AG04449 (cell line): ENCODE results near the gene ANXA2.

Source experiments
- CTCF ChIA-PET: fragments of 350-600 bp; formaldehyde crosslinking; extraction: SDS; loops from one replicate; lab custom pipeline; 2021; ENCODE audit warnings: antibody characterized with exemption; lab: Yijun Ruan, JAX
- POLR2A ChIA-PET: fragments of 400-600, 350-600 bp; formaldehyde crosslinking; extraction: SDS; loops from one replicate; lab custom pipeline; 2020; ENCODE audit warnings: antibody characterized with exemption, inconsistent platforms; lab: Yijun Ruan, JAX
- DNase-seq: peaks from one replicate; pipeline ENCODE4 v3.0.0-alpha.2; 2010; ENCODE audit warnings: low read depth, low spot score
- H3K4me3 ChIP-seq: 2 replicates; pipeline ENCODE4 v1.5.1; 2011; ENCODE audit warnings: low read depth, mild to moderate bottlenecking, control low read depth, low read length
- TF ChIP-seq, protein P1 (sequence below): IDR thresholded peaks from one replicate; pipeline ENCODE4 v1.5.1; 2011; ENCODE audit warnings: mild to moderate bottlenecking, moderate library complexity, low read length, control low read depth, inconsistent platforms; ENCODE audit not compliant: insufficient read depth; ENCODE audit errors: missing control alignments

The ANXA2 gene

GRCh38 chr15:60346653-60347052 lies 51.1 kb downstream of the ANXA2 start:
- H3K4me3 ChIP-seq = no peak overlapping the region
- CTCF ChIA-PET = interaction anchor here (2.2 kb wide), 1 partner anchor 98 kb away, joined by 4 read pairs; no protein-coding TSS in a partner anchor
- POLR2A ChIA-PET = interaction anchor here (0.6 kb wide), 1 partner anchor 132 kb away, joined by 3 read pairs; no protein-coding TSS in a partner anchor
- DNase-seq = no peak
- TF ChIP-seq, protein P1, sequence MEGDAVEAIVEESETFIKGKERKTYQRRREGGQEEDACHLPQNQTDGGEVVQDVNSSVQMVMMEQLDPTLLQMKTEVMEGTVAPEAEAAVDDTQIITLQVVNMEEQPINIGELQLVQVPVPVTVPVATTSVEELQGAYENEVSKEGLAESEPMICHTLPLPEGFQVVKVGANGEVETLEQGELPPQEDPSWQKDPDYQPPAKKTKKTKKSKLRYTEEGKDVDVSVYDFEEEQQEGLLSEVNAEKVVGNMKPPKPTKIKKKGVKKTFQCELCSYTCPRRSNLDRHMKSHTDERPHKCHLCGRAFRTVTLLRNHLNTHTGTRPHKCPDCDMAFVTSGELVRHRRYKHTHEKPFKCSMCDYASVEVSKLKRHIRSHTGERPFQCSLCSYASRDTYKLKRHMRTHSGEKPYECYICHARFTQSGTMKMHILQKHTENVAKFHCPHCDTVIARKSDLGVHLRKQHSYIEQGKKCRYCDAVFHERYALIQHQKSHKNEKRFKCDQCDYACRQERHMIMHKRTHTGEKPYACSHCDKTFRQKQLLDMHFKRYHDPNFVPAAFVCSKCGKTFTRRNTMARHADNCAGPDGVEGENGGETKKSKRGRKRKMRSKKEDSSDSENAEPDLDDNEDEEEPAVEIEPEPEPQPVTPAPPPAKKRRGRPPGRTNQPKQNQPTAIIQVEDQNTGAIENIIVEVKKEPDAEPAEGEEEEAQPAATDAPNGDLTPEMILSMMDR = no peak

DNA sequence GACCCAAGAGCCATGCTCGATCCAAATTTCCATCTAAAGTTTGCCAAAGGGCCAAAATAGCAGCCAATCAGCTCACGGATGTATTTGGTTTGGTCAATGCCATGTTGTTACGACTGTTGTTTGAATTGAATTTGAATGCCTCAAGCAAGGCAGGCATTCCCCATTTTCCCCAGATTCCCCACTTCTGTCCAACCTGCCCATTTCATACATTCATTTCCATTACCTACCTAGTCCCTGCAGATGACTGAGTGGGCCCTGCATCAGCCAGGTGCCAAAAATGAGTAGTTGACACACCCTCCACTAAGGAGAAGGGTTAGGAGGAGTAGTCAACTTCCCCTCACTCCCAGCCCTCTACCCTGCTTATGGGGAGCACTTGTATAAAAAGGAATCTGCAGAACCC lies 51.7 kb downstream of the ANXA2 start:
- TF ChIP-seq, protein P1 = no peak
- CTCF ChIA-PET = interaction anchor here (2.2 to 4.0 kb wide), 2 partner anchors 18 to 98 kb away, joined by 4 to 23 read pairs; no protein-coding TSS in a partner anchor
- DNase-seq = no peak
- no peak overlapping the region for H3K4me3 ChIP-seq
- POLR2A ChIA-PET = no interaction called here

DNA sequence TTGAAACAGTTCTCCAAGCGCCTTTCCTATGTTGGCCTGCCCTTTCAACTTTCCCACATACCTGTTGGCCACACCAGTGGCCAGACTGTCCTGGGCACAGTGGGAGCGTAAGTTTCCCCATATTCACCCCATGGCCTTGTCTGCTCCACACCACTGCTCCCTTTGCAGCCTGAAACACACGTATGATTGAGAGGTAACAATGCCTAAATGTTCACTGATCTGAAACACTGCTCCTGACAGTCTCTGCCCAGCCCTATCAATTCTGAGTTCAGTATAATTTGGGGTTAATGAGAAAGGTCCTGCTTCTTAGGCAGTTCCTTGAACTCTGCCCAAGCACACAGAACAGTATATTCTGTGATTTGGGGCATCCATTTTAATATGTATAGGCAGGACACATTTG lies 52.2 kb downstream of the ANXA2 start:
- CTCF ChIA-PET = interaction anchor here (2.2 to 4.0 kb wide), 2 partner anchors 18 to 99 kb away, joined by 4 to 23 read pairs; no protein-coding TSS in a partner anchor
- H3K4me3 ChIP-seq = no peak overlapping the region
- no peak for DNase-seq
- TF ChIP-seq, protein P1 = no peak
- POLR2A ChIA-PET = no interaction called here

- H3K4me3 ChIP-seq = no peak overlapping the region
- ChIA-PET CTCF (interaction anchor here (2.2 to 4.0 kb wide), 3 partner anchors 17 to 176 kb away, joined by 4 to 23 read pairs (median 11); no protein-coding TSS in a partner anchor), POLR2A (no interaction called here)
- no peak for DNase-seq
- TF ChIP-seq, protein P1 = no peak
These were observed 52.8 kb downstream of the ANXA2 start for GRCh38 chr15:60344987-60345386.

GRCh38 chr15:60344461-60344860 lies 53.3 kb downstream of the ANXA2 start:
- CTCF ChIA-PET = interaction anchor here (1.2 to 4.0 kb wide), 3 partner anchors 17 to 651 kb away, joined by 3 to 23 read pairs (median 11); no protein-coding TSS in a partner anchor
- POLR2A ChIA-PET = interaction anchor here (1.5 kb wide), 1 partner anchor 99 kb away, joined by 4 read pairs; no protein-coding TSS in a partner anchor

More at GRCh38 chr15:60344461-60344860, 53.3 kb downstream of the ANXA2 start:
- H3K4me3 ChIP-seq = no peak overlapping the region
- TF ChIP-seq, protein P1 = no peak
- no peak for DNase-seq
